ENCODE data around the gene NPIPB2. TPM values are rescaled to one million over a fixed set of nuclear protein-coding genes. Genes with fewer than 3 reads are reported as not detected.
A peak's percentile ranks its signal among the peaks of the same experiment; 100 is the strongest.

NPIPB2 gene
- total and polyA plus RNA-seq, 2 of the 13 experiments (the other 11 are each of a cell fraction or from before 2014, with no cell fraction given) = 1.8 to 4.1 TPM

DNA sequence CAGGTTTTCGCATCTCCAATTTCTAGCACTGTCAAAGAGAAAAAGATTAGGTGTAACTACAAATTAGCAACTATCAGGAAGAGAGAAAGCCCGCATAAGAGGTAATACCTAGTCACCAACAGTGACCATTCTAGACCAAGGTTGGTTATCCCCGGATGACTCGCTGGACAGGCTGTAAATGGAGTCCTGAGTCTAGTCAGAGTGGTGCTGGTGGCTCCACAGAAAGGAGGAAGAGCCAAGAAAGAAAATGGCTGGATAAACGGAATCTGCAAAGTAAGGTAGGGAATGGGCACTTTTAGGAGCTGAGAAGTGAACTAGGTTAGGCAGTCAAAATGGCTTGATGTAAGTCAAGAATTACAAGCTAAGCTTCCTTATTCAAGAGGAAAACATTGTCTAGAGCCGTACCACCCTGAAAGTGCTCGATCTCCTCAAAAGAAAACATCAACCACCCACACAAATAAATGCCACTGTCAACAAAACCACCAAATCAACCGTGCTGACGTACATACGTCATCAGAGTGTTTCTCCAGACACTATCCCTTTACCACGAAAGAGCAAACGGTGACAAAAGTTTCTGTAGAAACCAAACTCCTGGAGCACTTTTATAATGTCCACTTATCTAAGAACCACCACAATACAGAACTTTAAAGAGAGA is 28.3 kb downstream of the NPIPB2 start (continued):
- TF ChIP-seq, protein P1, sequence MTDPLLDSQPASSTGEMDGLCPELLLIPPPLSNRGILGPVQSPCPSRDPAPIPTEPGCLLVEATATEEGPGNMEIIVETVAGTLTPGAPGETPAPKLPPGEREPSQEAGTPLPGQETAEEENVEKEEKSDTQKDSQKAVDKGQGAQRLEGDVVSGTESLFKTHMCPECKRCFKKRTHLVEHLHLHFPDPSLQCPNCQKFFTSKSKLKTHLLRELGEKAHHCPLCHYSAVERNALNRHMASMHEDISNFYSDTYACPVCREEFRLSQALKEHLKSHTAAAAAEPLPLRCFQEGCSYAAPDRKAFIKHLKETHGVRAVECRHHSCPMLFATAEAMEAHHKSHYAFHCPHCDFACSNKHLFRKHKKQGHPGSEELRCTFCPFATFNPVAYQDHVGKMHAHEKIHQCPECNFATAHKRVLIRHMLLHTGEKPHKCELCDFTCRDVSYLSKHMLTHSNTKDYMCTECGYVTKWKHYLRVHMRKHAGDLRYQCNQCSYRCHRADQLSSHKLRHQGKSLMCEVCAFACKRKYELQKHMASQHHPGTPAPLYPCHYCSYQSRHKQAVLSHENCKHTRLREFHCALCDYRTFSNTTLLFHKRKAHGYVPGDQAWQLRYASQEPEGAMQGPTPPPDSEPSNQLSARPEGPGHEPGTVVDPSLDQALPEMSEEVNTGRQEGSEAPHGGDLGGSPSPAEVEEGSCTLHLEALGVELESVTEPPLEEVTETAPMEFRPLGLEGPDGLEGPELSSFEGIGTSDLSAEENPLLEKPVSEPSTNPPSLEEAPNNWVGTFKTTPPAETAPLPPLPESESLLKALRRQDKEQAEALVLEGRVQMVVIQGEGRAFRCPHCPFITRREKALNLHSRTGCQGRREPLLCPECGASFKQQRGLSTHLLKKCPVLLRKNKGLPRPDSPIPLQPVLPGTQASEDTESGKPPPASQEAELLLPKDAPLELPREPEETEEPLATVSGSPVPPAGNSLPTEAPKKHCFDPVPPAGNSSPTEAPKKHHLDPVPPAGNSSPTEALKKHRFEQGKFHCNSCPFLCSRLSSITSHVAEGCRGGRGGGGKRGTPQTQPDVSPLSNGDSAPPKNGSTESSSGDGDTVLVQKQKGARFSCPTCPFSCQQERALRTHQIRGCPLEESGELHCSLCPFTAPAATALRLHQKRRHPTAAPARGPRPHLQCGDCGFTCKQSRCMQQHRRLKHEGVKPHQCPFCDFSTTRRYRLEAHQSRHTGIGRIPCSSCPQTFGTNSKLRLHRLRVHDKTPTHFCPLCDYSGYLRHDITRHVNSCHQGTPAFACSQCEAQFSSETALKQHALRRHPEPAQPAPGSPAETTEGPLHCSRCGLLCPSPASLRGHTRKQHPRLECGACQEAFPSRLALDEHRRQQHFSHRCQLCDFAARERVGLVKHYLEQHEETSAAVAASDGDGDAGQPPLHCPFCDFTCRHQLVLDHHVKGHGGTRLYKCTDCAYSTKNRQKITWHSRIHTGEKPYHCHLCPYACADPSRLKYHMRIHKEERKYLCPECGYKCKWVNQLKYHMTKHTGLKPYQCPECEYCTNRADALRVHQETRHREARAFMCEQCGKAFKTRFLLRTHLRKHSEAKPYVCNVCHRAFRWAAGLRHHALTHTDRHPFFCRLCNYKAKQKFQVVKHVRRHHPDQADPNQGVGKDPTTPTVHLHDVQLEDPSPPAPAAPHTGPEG (CRISPR knock-in tag; IDR thresholded peaks at IDR 0.05) = no peak
- TF ChIP-seq MEF2D (CRISPR knock-in tag; IDR thresholded peaks at IDR 0.05) = 0 out of 2 replicates have a peak, but pooled peaks have one; percentile 36
- 0 out of 2 replicates have a peak, but pooled peaks have one; percentile 20 for TF ChIP-seq ZSCAN9 (CRISPR knock-in tag; IDR thresholded peaks at IDR 0.05; ENCODE audit: borderline replicate concordance)
- no peak for TF ChIP-seq ZFP90 (CRISPR knock-in tag; IDR thresholded peaks at IDR 0.05; ENCODE audit: borderline replicate concordance)
- TF ChIP-seq FOSL1 (CRISPR knock-in tag; IDR thresholded peaks at IDR 0.05; ENCODE audit: borderline replicate concordance) = no peak
- no peak for TF ChIP-seq RFX1 (IDR thresholded peaks at IDR 0.05)
- 0 out of 2 replicates have a peak, but pooled peaks have one; percentile 13 for TF ChIP-seq ZNF878 (CRISPR knock-in tag; IDR thresholded peaks at IDR 0.05)
- TF ChIP-seq, protein P2, sequence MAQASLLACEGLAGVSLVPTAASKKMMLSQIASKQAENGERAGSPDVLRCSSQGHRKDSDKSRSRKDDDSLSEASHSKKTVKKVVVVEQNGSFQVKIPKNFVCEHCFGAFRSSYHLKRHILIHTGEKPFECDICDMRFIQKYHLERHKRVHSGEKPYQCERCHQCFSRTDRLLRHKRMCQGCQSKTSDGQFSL (CRISPR knock-in tag; IDR thresholded peaks at IDR 0.05) = no peak
- TF ChIP-seq MAFK (conservative IDR thresholded peaks at IDR 0.05 in 1 of 2, IDR thresholded peaks at IDR 0.05 in 1 of 2; ENCODE audit: low read length in 2 of 2) = peak in 1 of 2 experiments; percentile 42; a peak in 3 of 4 replicates
- TF ChIP-seq CREB1 (IDR thresholded peaks at IDR 0.05) = peak; percentile 92
- TF ChIP-seq CREB1 (CRISPR knock-in tag; IDR thresholded peaks at IDR 0.05) = no peak
- 0 out of 2 replicates have a peak, but pooled peaks have one; percentile 14 for TF ChIP-seq RBFOX2 (IDR thresholded peaks at IDR 0.05; ENCODE audit: low read depth, low read length)
- TF ChIP-seq, protein P3, sequence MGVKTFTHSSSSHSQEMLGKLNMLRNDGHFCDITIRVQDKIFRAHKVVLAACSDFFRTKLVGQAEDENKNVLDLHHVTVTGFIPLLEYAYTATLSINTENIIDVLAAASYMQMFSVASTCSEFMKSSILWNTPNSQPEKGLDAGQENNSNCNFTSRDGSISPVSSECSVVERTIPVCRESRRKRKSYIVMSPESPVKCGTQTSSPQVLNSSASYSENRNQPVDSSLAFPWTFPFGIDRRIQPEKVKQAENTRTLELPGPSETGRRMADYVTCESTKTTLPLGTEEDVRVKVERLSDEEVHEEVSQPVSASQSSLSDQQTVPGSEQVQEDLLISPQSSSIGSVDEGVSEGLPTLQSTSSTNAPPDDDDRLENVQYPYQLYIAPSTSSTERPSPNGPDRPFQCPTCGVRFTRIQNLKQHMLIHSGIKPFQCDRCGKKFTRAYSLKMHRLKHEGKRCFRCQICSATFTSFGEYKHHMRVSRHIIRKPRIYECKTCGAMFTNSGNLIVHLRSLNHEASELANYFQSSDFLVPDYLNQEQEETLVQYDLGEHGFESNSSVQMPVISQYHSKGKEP (CRISPR knock-in tag; IDR thresholded peaks at IDR 0.05) = no peak
- 0 out of 2 replicates have a peak, but pooled peaks have one; percentile 8 for TF ChIP-seq HHEX (CRISPR knock-in tag; IDR thresholded peaks at IDR 0.05)
- TF ChIP-seq MAFF (IDR thresholded peaks at IDR 0.05; ENCODE audit: low read depth, low read length) = peak; percentile 43; the same call in 1 of the 2 replicates
- TF ChIP-seq ZMYM3 (CRISPR knock-in tag; IDR thresholded peaks at IDR 0.05) = no peak
- no peak for TF ChIP-seq ZNF777 (CRISPR knock-in tag; IDR thresholded peaks at IDR 0.05)
- TF ChIP-seq ZNF253 (CRISPR knock-in tag; IDR thresholded peaks at IDR 0.05; ENCODE audit: borderline replicate concordance) = no peak
- TF ChIP-seq, protein P4, sequence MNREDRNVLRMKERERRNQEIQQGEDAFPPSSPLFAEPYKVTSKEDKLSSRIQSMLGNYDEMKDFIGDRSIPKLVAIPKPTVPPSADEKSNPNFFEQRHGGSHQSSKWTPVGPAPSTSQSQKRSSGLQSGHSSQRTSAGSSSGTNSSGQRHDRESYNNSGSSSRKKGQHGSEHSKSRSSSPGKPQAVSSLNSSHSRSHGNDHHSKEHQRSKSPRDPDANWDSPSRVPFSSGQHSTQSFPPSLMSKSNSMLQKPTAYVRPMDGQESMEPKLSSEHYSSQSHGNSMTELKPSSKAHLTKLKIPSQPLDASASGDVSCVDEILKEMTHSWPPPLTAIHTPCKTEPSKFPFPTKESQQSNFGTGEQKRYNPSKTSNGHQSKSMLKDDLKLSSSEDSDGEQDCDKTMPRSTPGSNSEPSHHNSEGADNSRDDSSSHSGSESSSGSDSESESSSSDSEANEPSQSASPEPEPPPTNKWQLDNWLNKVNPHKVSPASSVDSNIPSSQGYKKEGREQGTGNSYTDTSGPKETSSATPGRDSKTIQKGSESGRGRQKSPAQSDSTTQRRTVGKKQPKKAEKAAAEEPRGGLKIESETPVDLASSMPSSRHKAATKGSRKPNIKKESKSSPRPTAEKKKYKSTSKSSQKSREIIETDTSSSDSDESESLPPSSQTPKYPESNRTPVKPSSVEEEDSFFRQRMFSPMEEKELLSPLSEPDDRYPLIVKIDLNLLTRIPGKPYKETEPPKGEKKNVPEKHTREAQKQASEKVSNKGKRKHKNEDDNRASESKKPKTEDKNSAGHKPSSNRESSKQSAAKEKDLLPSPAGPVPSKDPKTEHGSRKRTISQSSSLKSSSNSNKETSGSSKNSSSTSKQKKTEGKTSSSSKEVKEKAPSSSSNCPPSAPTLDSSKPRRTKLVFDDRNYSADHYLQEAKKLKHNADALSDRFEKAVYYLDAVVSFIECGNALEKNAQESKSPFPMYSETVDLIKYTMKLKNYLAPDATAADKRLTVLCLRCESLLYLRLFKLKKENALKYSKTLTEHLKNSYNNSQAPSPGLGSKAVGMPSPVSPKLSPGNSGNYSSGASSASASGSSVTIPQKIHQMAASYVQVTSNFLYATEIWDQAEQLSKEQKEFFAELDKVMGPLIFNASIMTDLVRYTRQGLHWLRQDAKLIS (CRISPR knock-in tag; IDR thresholded peaks at IDR 0.05) = 0 out of 2 replicates have a peak, but pooled peaks have one; percentile 41
